Pons (tissue), 1 donor: ENCODE measurements around the gene CAMK4.

Experiments
- DNase-seq: peaks from one replicate; pipeline ENCODE4 v3.0.0-alpha.2; 2016; ENCODE audit warnings: low spot score

CAMK4 gene

GRCh38 chr5:111537141-111538024, 313.2 kb downstream of the CAMK4 start:
- DNase-seq = no peak
